Uterus (tissue), 2 donors: ENCODE data around the gene RANBP17.

Experiments used
- CTCF ChIP-seq, 4 experiments: fragments of 200-600 bp in 2 of 4; fragments of 450-650 bp in 2 of 4; sonication (generic) in 2 of 4; IDR thresholded peaks; one replicate each; pipeline ENCODE4 v1.5.1; 2016 to 2019; ENCODE audit warnings: antibody characterized with exemption in 4 of 4, mild to moderate bottlenecking in 2 of 4, moderate library complexity in 1 of 4
- POLR2A ChIP-seq, 2 donors: fragments of 450-650 bp; IDR thresholded peaks; one replicate each; pipeline ENCODE4 v1.6.1; 2016; ENCODE audit warnings: antibody characterized with exemption in 2 of 2, mild to moderate bottlenecking in 1 of 2, moderate library complexity in 1 of 2

DNA sequence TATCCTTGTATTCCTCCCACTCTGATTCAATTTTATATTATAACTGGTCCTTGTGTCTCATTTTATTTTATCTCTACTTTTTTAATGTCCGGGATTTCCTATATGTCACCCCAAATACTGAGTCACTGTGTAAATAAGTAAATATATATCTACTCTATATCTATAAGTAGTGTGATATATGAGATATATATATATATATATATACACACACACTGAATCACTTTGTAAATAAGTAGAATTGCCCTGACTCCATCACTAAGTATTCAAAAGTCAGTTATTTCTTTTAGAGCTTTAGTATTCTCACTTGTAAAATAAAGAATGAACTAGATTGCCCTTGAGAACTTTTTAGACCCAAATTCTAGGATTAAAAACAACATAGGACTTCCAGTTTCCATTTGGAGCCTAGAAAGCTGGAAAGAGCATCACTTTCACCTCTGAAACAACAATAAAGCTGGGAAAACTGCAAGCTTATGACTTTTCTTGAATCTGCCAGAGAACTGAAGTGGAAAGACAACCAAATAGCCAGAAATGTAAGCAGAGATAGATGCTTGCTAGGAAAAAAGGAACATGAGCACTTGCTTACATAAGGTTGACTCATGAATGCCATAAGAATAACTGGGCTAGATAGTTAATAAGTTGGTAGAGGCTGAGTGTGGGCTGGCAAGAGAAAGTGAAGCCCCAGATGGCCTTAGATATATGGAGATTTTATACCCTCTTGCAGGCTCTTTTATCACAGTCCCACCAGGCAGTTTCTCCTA lies 276.1 kb downstream of the RANBP17 start:
- TF ChIP-seq CTCF (IDR thresholded peaks at IDR 0.05), result no peak
- no peak for TF ChIP-seq POLR2A (IDR thresholded peaks at IDR 0.05)
